Measurements from ENCODE around the gene STAT6.

The STAT6 gene

DNA sequence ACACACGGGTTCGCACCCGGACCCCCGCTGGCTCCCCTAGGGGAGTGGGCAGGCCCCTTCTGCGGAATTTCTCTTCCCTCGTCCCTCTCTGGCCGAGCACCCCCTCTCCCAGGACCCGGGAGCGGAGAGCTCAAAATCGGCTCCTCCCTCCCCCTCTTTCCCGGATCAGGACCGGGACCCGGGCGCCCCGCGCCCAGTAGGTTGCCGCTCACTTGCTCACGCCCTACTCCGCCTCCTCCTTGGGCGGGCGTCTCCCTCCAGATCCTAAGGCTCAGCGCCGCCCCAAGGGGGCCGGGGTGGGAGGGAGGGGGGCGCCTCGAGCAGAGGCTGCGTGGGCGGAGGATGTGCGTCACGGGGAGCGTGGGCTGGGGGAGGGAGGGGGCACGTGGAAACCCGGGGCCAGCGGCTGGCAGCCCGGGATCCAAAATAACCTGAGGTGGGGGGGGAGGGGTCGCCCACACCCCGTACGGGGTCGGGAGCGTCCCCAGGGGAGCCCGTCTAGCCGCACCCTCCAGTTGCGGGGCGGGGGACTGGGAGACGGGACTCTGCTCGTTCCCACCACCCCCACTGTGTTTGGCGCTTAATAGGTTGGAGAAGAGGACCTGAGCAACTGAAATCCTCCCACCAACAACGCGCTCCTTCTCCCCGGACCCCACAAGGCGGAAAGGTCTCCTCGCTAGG, 24.0 kb downstream of the STAT6 start:
- Histone ChIP-seq H3K79me2 (ENCODE audit: control insufficient read depth, insufficient read depth, low read length, poor library complexity) (peaks cover 27% of the 10 kb centered on the region), H3K4ac (ENCODE audit: low read depth, low read length) (peak overlapping the region; percentile 96), H2BK5ac (ENCODE audit: low read depth, low read length, poor library complexity) (peak overlapping the region; percentile 99), H3K79me1 (ENCODE audit: low read length) (peaks cover 23% of the 10 kb centered on the region), H3K23ac (ENCODE audit: low read length) (no peak overlapping the region), H3K18ac (ENCODE audit: low read length) (peak overlapping the region; percentile 97), H2BK120ac (ENCODE audit: insufficient read depth, low read length, poor library complexity) (peak overlapping the region; percentile 97), H4K12ac (ENCODE audit: low read depth, low read length) (peak overlapping the region; percentile 97), H3K4me1 (ENCODE audit: control insufficient read depth in 1 of 2, insufficient read depth in 2 of 2, low read length in 2 of 2) (peaks cover 15 to 16% of the 10 kb centered on the region in 2 experiments), H2AFZ (ENCODE audit: insufficient read depth, low read length, poor library complexity) (peak overlapping the region; percentile 85), H3K9ac (ENCODE audit: low read length) (peak overlapping the region; percentile 92), H3K9me3 (ENCODE audit: insufficient read depth, low read depth, low read length) (no peaks in the 10 kb centered on the region), H3K36me3 (ENCODE audit: control insufficient read depth in 1 of 2, insufficient read depth in 2 of 2, low read length in 2 of 2) (peaks cover 16% of the 10 kb centered on the region in 2 experiments), H3K27ac (ENCODE audit: low read depth, low read length) (peak overlapping the region; percentile 96), H3K14ac (ENCODE audit: low read length) (peak overlapping the region; percentile 94), H3K27me3 (ENCODE audit: insufficient read depth, low read length) (no peaks in the 10 kb centered on the region), H2BK12ac (ENCODE audit: low read length) (peak overlapping the region; percentile 76), H3K4me2 (ENCODE audit: low read length) (peak overlapping the region; percentile 60), H4K8ac (ENCODE audit: low read depth, low read length) (peak overlapping the region; percentile 94), H2AK5ac (ENCODE audit: low read length) (peak overlapping the region; percentile 87), H3K4me3 (ENCODE audit: low read depth, low read length) (peak overlapping the region; percentile 71), H4K91ac (ENCODE audit: low read depth, low read length) (peak overlapping the region; percentile 99)
- DNase-seq, result peak; percentile 42 to 52
- WGBS (ENCODE audit: extremely low coverage, insufficient coverage, insufficient read length), result no CpG with 5 or more reads among the region's 52 CpGs

GRCh38 chr12:57086493-57087009, 24.6 kb downstream of the STAT6 start:
- Histone ChIP-seq H3K9me3 (ENCODE audit: insufficient read depth, low read depth, low read length) (no peaks in the 10 kb centered on the region), H2AK5ac (ENCODE audit: low read length) (peak overlapping the region; percentile 86), H3K14ac (ENCODE audit: low read length) (peak overlapping the region; percentile 92)

GRCh38 chr12:57085999-57086492, 25.1 kb downstream of the STAT6 start:
- peak overlapping the region; percentile 60 for H3K4me2 ChIP-seq (ENCODE audit: low read length)
- H3K4me1 ChIP-seq (ENCODE audit: control insufficient read depth in 1 of 2, insufficient read depth in 2 of 2, low read length in 2 of 2), result peaks cover 11 to 16% of the 10 kb centered on the region in 2 experiments
- no peak overlapping the region for H3K9ac ChIP-seq (ENCODE audit: low read length)
- DNase-seq, result peak in 1 of 2 donors; percentile 20
- peak overlapping the region; percentile 54 for H3K14ac ChIP-seq (ENCODE audit: low read length)
- H3K27ac ChIP-seq (ENCODE audit: low read depth, low read length), result peak overlapping the region; percentile 36
- peak overlapping the region; percentile 77 for H4K8ac ChIP-seq (ENCODE audit: low read depth, low read length)
- WGBS (ENCODE audit: extremely low coverage, insufficient coverage, insufficient read length), result no CpG with 5 or more reads among the region's 12 CpGs
- H2AFZ ChIP-seq (ENCODE audit: insufficient read depth, low read length, poor library complexity), result no peak overlapping the region
- no peaks in the 10 kb centered on the region for H3K9me3 ChIP-seq (ENCODE audit: insufficient read depth, low read depth, low read length)
- no peak overlapping the region for H2BK12ac ChIP-seq (ENCODE audit: low read length)
- H3K23ac ChIP-seq (ENCODE audit: low read length), result no peak overlapping the region
- no peak overlapping the region for H3K4ac ChIP-seq (ENCODE audit: low read depth, low read length)
- H3K18ac ChIP-seq (ENCODE audit: low read length), result peak overlapping the region; percentile 75
- peak overlapping the region; percentile 65 for H2AK5ac ChIP-seq (ENCODE audit: low read length)
- no peaks in the 10 kb centered on the region for H3K27me3 ChIP-seq (ENCODE audit: insufficient read depth, low read length)
- peak overlapping the region; percentile 81 for H2BK5ac ChIP-seq (ENCODE audit: low read depth, low read length, poor library complexity)
- peaks cover 25% of the 10 kb centered on the region for H3K79me2 ChIP-seq (ENCODE audit: control insufficient read depth, insufficient read depth, low read length, poor library complexity)
- no peak overlapping the region for H3K4me3 ChIP-seq (ENCODE audit: low read depth, low read length)
- H2BK120ac ChIP-seq (ENCODE audit: insufficient read depth, low read length, poor library complexity), result peak overlapping the region; percentile 45
- peaks cover 4 to 5% of the 10 kb centered on the region in 2 experiments for H3K36me3 ChIP-seq (ENCODE audit: control insufficient read depth in 1 of 2, insufficient read depth in 2 of 2, low read length in 2 of 2)
- peak overlapping the region; percentile 36 for H4K12ac ChIP-seq (ENCODE audit: low read depth, low read length)
- peak overlapping the region; percentile 26 for H4K91ac ChIP-seq (ENCODE audit: low read depth, low read length)
- H3K79me1 ChIP-seq (ENCODE audit: low read length), result peaks cover 23% of the 10 kb centered on the region

More at GRCh38 chr12:57086493-57087009, 24.6 kb downstream of the STAT6 start:
- Histone ChIP-seq H3K4me3 (ENCODE audit: low read depth, low read length) (peak overlapping the region; percentile 71), H3K79me2 (ENCODE audit: control insufficient read depth, insufficient read depth, low read length, poor library complexity) (peaks cover 27% of the 10 kb centered on the region), H2AFZ (ENCODE audit: insufficient read depth, low read length, poor library complexity) (peak overlapping the region; percentile 79), H3K36me3 (ENCODE audit: control insufficient read depth in 1 of 2, insufficient read depth in 2 of 2, low read length in 2 of 2) (peaks cover 10% of the 10 kb centered on the region in 2 experiments), H2BK5ac (ENCODE audit: low read depth, low read length, poor library complexity) (peak overlapping the region; percentile 99), H3K27ac (ENCODE audit: low read depth, low read length) (peak overlapping the region; percentile 96), H3K23ac (ENCODE audit: low read length) (no peak overlapping the region), H4K12ac (ENCODE audit: low read depth, low read length) (peak overlapping the region; percentile 94), H3K4ac (ENCODE audit: low read depth, low read length) (peak overlapping the region; percentile 84), H3K27me3 (ENCODE audit: insufficient read depth, low read length) (no peaks in the 10 kb centered on the region), H3K4me1 (ENCODE audit: control insufficient read depth in 1 of 2, insufficient read depth in 2 of 2, low read length in 2 of 2) (peaks cover 15 to 16% of the 10 kb centered on the region in 2 experiments), H4K91ac (ENCODE audit: low read depth, low read length) (peak overlapping the region; percentile 99), H3K18ac (ENCODE audit: low read length) (peak overlapping the region; percentile 80), H2BK12ac (ENCODE audit: low read length) (peak overlapping the region; percentile 76), H3K9ac (ENCODE audit: low read length) (peak overlapping the region; percentile 92), H3K4me2 (ENCODE audit: low read length) (peak overlapping the region; percentile 60), H2BK120ac (ENCODE audit: insufficient read depth, low read length, poor library complexity) (peak overlapping the region; percentile 97), H4K8ac (ENCODE audit: low read depth, low read length) (peak overlapping the region; percentile 94), H3K79me1 (ENCODE audit: low read length) (peaks cover 23% of the 10 kb centered on the region)
- DNase-seq, result peak in 1 of 2 donors; percentile 36
- no CpG with 5 or more reads among the region's 14 CpGs for WGBS (ENCODE audit: extremely low coverage, insufficient coverage, insufficient read length)

DNA sequence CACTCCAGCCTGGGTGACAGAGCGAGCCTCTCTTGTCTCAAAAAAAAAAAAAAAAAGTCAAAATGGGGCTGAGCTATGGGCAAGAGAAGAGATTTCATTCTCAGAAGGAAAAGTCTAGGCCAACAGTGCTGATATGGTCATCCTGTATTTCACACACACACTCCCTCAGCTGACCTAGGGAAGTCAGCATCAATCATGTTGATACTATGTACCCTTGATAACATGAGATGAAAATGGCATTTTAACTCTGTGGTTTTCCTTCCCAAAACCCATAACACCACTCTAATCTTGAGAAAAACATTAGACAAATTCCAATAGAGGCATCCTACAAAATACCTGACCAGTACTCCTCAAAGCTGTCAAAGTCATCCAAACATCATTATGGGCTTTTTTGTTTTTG, 30.3 kb downstream of the STAT6 start:
- Histone ChIP-seq H3K4me2 (ENCODE audit: low read length) (no peak overlapping the region), H3K9me3 (ENCODE audit: insufficient read depth, low read depth, low read length) (no peaks in the 10 kb centered on the region), H3K27me3 (ENCODE audit: insufficient read depth, low read length) (no peaks in the 10 kb centered on the region), H4K12ac (ENCODE audit: low read depth, low read length) (no peak overlapping the region), H3K9ac (ENCODE audit: low read length) (no peak overlapping the region), H3K14ac (ENCODE audit: low read length) (no peak overlapping the region), H2BK120ac (ENCODE audit: insufficient read depth, low read length, poor library complexity) (no peak overlapping the region), H3K4me1 (ENCODE audit: control insufficient read depth in 1 of 2, insufficient read depth in 2 of 2, low read length in 2 of 2) (peaks cover 2 to 4% of the 10 kb centered on the region in 2 experiments), H3K4ac (ENCODE audit: low read depth, low read length) (no peak overlapping the region), H3K27ac (ENCODE audit: low read depth, low read length) (no peak overlapping the region), H4K91ac (ENCODE audit: low read depth, low read length) (no peak overlapping the region), H3K79me2 (ENCODE audit: control insufficient read depth, insufficient read depth, low read length, poor library complexity) (peaks cover 5% of the 10 kb centered on the region), H2AFZ (ENCODE audit: insufficient read depth, low read length, poor library complexity) (no peak overlapping the region), H3K23ac (ENCODE audit: low read length) (no peak overlapping the region), H3K79me1 (ENCODE audit: low read length) (peaks cover under 1% of the 10 kb centered on the region), H3K18ac (ENCODE audit: low read length) (no peak overlapping the region), H2AK5ac (ENCODE audit: low read length) (no peak overlapping the region), H2BK5ac (ENCODE audit: low read depth, low read length, poor library complexity) (no peak overlapping the region), H2BK12ac (ENCODE audit: low read length) (no peak overlapping the region), H3K4me3 (ENCODE audit: low read depth, low read length) (no peak overlapping the region), H4K8ac (ENCODE audit: low read depth, low read length) (no peak overlapping the region), H3K36me3 (ENCODE audit: control insufficient read depth in 1 of 2, insufficient read depth in 2 of 2, low read length in 2 of 2) (no peaks in the 10 kb centered on the region)
- no CpG with 5 or more reads among the region's 1 CpG for WGBS (ENCODE audit: extremely low coverage, insufficient coverage, insufficient read length)
- no peak for DNase-seq

All from trophoblast cell (in vitro differentiated cells and primary cell).